GM21619 (cell line): ENCODE measurements around the gene PRDM16.

ENCODE experiments used
- ATAC-seq: cut with Tn5 transposase; IDR thresholded peaks from one replicate; pipeline ENCODE4 v1.9.1; 2021; ENCODE audit not compliant: unreplicated experiment

PRDM16 gene

GRCh38 chr1:3419415-3420204 lies 350.6 kb downstream of the PRDM16 start:
- no peak for ATAC-seq

GRCh38 chr1:3420218-3420951 lies 351.4 kb downstream of the PRDM16 start:
- ATAC-seq = no peak

- no peak for ATAC-seq
Measured at GRCh38 chr1:3422638-3423037, 353.6 kb downstream of the PRDM16 start.

GRCh38 chr1:3423245-3423829 lies 354.3 kb downstream of the PRDM16 start:
- no peak for ATAC-seq

- ATAC-seq = no peak
Measured at GRCh38 chr1:3423896-3424611, 355.1 kb downstream of the PRDM16 start.

GRCh38 chr1:3425486-3426215 lies 356.6 kb downstream of the PRDM16 start:
- ATAC-seq = no peak

GRCh38 chr1:3426956-3427535 lies 358.0 kb downstream of the PRDM16 start:
- ATAC-seq = no peak

- no peak for ATAC-seq
Measured at GRCh38 chr1:3427711-3428704, 359.0 kb downstream of the PRDM16 start.

- ATAC-seq = no peak
Measured at GRCh38 chr1:3428899-3429298, 359.9 kb downstream of the PRDM16 start.

GRCh38 chr1:3429320-3429719 lies 360.3 kb downstream of the PRDM16 start:
- no peak for ATAC-seq

- no peak for ATAC-seq
Measured at GRCh38 chr1:3429766-3430165, 360.8 kb downstream of the PRDM16 start.

GRCh38 chr1:3430406-3430805 lies 361.4 kb downstream of the PRDM16 start:
- no peak for ATAC-seq

GRCh38 chr1:3430820-3431219 lies 361.8 kb downstream of the PRDM16 start:
- ATAC-seq = no peak

- ATAC-seq = no peak
Measured at GRCh38 chr1:3431266-3431665, 362.3 kb downstream of the PRDM16 start.

GRCh38 chr1:3431686-3432085 lies 362.7 kb downstream of the PRDM16 start:
- ATAC-seq = no peak

GRCh38 chr1:3432306-3432705 lies 363.3 kb downstream of the PRDM16 start:
- ATAC-seq = no peak

GRCh38 chr1:3433076-3433475 lies 364.1 kb downstream of the PRDM16 start:
- no peak for ATAC-seq

- ATAC-seq = no peak
Measured at GRCh38 chr1:3433596-3434320, 364.8 kb downstream of the PRDM16 start.
